Measurements from ENCODE around the gene TNRC6B.

GRCh38 chr22:40342521-40342920 lies 164.8 kb downstream of the TNRC6B start:
- TF ChIP-seq, protein P1, sequence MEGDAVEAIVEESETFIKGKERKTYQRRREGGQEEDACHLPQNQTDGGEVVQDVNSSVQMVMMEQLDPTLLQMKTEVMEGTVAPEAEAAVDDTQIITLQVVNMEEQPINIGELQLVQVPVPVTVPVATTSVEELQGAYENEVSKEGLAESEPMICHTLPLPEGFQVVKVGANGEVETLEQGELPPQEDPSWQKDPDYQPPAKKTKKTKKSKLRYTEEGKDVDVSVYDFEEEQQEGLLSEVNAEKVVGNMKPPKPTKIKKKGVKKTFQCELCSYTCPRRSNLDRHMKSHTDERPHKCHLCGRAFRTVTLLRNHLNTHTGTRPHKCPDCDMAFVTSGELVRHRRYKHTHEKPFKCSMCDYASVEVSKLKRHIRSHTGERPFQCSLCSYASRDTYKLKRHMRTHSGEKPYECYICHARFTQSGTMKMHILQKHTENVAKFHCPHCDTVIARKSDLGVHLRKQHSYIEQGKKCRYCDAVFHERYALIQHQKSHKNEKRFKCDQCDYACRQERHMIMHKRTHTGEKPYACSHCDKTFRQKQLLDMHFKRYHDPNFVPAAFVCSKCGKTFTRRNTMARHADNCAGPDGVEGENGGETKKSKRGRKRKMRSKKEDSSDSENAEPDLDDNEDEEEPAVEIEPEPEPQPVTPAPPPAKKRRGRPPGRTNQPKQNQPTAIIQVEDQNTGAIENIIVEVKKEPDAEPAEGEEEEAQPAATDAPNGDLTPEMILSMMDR (IDR thresholded peaks at IDR 0.05): no peak
- TF ChIP-seq POLR2A (IDR thresholded peaks at IDR 0.05) (no peak), EP300 (IDR thresholded peaks at IDR 0.05) (no peak)

Measured in tibial nerve (tissue), 4 donors.